Measurements from ENCODE around the gene VPS72.

DNA sequence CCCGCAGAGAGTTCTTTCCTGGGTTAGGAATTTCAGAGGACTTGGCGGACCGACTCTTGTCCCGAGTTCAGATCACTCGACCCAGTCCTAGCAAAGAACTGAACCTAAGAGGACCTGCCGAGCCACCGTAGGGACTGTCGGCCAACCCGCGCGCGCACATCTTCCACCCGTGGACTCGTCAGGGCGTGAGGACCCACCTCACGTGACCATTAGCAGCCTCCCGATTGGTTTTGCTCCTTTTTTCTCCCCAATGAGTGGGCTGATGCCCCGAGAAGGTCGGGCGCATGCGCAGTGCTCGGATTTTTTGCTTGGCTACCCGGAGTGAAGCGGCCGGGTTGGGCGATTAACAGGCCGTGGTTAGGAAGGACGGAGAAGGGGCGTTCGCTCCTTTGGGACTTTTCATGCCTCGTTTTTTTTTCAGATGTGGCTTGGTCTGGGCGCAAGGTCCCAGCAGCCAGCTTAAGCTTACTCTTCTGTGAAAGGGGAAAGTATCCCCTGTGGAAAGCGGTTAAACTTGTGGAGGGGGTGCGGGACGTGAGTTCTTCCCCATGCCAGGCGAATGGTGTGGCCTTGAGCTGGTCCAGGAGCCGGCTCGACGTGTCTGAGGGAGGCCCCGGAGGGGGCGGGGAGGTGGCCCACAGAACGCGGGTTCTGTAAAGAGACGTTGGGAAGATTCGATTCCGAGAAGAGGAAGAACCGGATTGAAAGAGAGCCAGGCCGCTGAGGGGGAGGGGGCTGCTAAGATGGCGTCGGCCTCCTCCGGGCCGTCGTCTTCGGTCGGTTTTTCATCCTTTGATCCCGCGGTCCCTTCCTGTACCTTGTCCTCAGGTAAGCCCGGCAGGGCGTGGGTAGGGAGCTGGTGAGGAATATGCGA is 8.5 kb upstream of the VPS72 start, which contains the start of gene PIP5K1A:
- TF ChIP-seq, protein P1, sequence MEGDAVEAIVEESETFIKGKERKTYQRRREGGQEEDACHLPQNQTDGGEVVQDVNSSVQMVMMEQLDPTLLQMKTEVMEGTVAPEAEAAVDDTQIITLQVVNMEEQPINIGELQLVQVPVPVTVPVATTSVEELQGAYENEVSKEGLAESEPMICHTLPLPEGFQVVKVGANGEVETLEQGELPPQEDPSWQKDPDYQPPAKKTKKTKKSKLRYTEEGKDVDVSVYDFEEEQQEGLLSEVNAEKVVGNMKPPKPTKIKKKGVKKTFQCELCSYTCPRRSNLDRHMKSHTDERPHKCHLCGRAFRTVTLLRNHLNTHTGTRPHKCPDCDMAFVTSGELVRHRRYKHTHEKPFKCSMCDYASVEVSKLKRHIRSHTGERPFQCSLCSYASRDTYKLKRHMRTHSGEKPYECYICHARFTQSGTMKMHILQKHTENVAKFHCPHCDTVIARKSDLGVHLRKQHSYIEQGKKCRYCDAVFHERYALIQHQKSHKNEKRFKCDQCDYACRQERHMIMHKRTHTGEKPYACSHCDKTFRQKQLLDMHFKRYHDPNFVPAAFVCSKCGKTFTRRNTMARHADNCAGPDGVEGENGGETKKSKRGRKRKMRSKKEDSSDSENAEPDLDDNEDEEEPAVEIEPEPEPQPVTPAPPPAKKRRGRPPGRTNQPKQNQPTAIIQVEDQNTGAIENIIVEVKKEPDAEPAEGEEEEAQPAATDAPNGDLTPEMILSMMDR (IDR thresholded peaks at IDR 0.05), result no peak
- TF ChIP-seq USF2 (CRISPR knock-in tag; IDR thresholded peaks at IDR 0.05), result peak; percentile 99
- TF ChIP-seq, protein P2, sequence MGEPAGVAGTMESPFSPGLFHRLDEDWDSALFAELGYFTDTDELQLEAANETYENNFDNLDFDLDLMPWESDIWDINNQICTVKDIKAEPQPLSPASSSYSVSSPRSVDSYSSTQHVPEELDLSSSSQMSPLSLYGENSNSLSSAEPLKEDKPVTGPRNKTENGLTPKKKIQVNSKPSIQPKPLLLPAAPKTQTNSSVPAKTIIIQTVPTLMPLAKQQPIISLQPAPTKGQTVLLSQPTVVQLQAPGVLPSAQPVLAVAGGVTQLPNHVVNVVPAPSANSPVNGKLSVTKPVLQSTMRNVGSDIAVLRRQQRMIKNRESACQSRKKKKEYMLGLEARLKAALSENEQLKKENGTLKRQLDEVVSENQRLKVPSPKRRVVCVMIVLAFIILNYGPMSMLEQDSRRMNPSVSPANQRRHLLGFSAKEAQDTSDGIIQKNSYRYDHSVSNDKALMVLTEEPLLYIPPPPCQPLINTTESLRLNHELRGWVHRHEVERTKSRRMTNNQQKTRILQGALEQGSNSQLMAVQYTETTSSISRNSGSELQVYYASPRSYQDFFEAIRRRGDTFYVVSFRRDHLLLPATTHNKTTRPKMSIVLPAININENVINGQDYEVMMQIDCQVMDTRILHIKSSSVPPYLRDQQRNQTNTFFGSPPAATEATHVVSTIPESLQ (CRISPR knock-in tag; IDR thresholded peaks at IDR 0.05), result no peak
- no peak for TF ChIP-seq ZNF263 (CRISPR knock-in tag; IDR thresholded peaks at IDR 0.05; ENCODE audit: low read depth)
- TF ChIP-seq, protein P3, sequence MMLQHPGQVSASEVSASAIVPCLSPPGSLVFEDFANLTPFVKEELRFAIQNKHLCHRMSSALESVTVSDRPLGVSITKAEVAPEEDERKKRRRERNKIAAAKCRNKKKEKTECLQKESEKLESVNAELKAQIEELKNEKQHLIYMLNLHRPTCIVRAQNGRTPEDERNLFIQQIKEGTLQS (CRISPR knock-in tag; conservative IDR thresholded peaks at IDR 0.05), result no peak
- no peak for TF ChIP-seq ARID4B (CRISPR knock-in tag; IDR thresholded peaks at IDR 0.05; ENCODE audit: borderline replicate concordance)
